Bone marrow (tissue), 2 donors: ENCODE data around the gene RASL10A.
A peak's percentile ranks its signal among the peaks of the same experiment; 100 is the strongest.

Source experiments
- DNase-seq, 2 donors: peaks; one replicate each; lab custom pipeline; 2025; lab: John Stamatoyannopoulos, UW

The RASL10A gene

GRCh38 chr22:29268511-29269229, 46.8 kb downstream of the RASL10A start:
- DNase-seq, result peak in 1 of 2 donors; percentile 36

- peak; percentile 97 for DNase-seq
These were observed 47.5 kb downstream of the RASL10A start, which contains the start of the genes EWSR1 and RHBDD3 for GRCh38 chr22:29267858-29268510. TSS of gene EWSR1 (plus strand) at chr22:29268268. CDS start at chr22:29268337, 69 bp downstream. TSS of gene RHBDD3 (minus strand) at chr22:29267981. CDS start at chr22:29265626, 2,355 bp downstream.

- no peak for DNase-seq
These were observed 48.0 kb downstream of the RASL10A start for GRCh38 chr22:29267462-29267857.

- DNase-seq, result no peak
These were observed 48.7 kb downstream of the RASL10A start for GRCh38 chr22:29266564-29267461.

GRCh38 chr22:29265929-29266328, 49.6 kb downstream of the RASL10A start:
- DNase-seq, result no peak

- no peak for DNase-seq
These were observed 50.2 kb downstream of the RASL10A start for GRCh38 chr22:29265305-29265704.

- no peak for DNase-seq
These were observed 51.7 kb downstream of the RASL10A start for GRCh38 chr22:29263791-29264276.
